H9 (cell line): Measurements from ENCODE around the gene FADS3. TPM values are rescaled to one million over a fixed set of nuclear protein-coding genes. Genes with fewer than 3 reads are reported as not detected.
A peak's percentile ranks its signal among the peaks of the same experiment; 100 is the strongest.

Experiments
- DNase-seq: peaks from one replicate; pipeline ENCODE4 v3.0.0-alpha.2; 2017
- H2AFZ ChIP-seq: one replicate; pipeline ENCODE4 v1.6.1; 2013; ENCODE audit warnings: mild to moderate bottlenecking, low read length, control low read depth, moderate library complexity
- H2AK5ac ChIP-seq: 2 replicates; pipeline ENCODE4 v1.6.1; 2013; ENCODE audit warnings: low read length, control low read depth, mixed read lengths; ENCODE audit not compliant: insufficient read length
- H2BK120ac ChIP-seq: one replicate; pipeline ENCODE4 v1.6.1; 2013; ENCODE audit warnings: low read depth, mild to moderate bottlenecking, low read length, control low read depth, inconsistent platforms; ENCODE audit not compliant: poor library complexity, severe bottlenecking
- H2BK12ac ChIP-seq: 2 replicates; pipeline ENCODE4 v1.6.1; 2013; ENCODE audit warnings: low read length, control low read depth, mixed read lengths, low read depth; ENCODE audit not compliant: insufficient read length
- H2BK15ac ChIP-seq: 2 replicates; pipeline ENCODE4 v1.6.1; 2013; ENCODE audit warnings: low read depth, low read length, control low read depth
- H2BK20ac ChIP-seq: one replicate; pipeline ENCODE4 v1.6.1; 2013; ENCODE audit warnings: low read depth, mild to moderate bottlenecking, low read length, control low read depth, inconsistent platforms; ENCODE audit not compliant: poor library complexity, severe bottlenecking
- H2BK5ac ChIP-seq: 2 replicates; pipeline ENCODE4 v1.6.1; 2013; ENCODE audit warnings: low read length, control low read depth, mixed read lengths; ENCODE audit not compliant: insufficient read length
- H3K14ac ChIP-seq: 2 replicates; pipeline ENCODE4 v1.6.1; 2013; ENCODE audit warnings: low read length, control low read depth; ENCODE audit not compliant: insufficient read depth
- H3K18ac ChIP-seq: 2 replicates; pipeline ENCODE4 v1.6.1; 2013; ENCODE audit warnings: low read depth, mild to moderate bottlenecking, mixed read lengths, low read length, control low read depth; ENCODE audit not compliant: insufficient read length
- H3K23ac ChIP-seq: 2 replicates; pipeline ENCODE4 v1.6.1; 2013; ENCODE audit warnings: low read length, control low read depth, mixed read lengths, low read depth; ENCODE audit not compliant: insufficient read length
- H3K23me2 ChIP-seq: 2 replicates; pipeline ENCODE4 v1.6.1; 2013; ENCODE audit warnings: low read depth, mild to moderate bottlenecking, mixed read lengths, low read length, control low read depth; ENCODE audit not compliant: insufficient read length, poor library complexity, severe bottlenecking
- H3K27ac ChIP-seq: 2 replicates; pipeline ENCODE4 v1.5.1; 2013; ENCODE audit warnings: low read length, control low read depth, mixed read lengths, low read depth; ENCODE audit not compliant: insufficient read length
- H3K27me3 ChIP-seq: 2 replicates; pipeline ENCODE4 v1.6.1; 2013; ENCODE audit warnings: low read length, control low read depth, inconsistent platforms; ENCODE audit not compliant: insufficient read depth
- H3K4ac ChIP-seq: 2 replicates; pipeline ENCODE4 v1.6.1; 2013; ENCODE audit warnings: low read depth, mild to moderate bottlenecking, control low read depth, inconsistent platforms, low read length, moderate library complexity
- H3K4me1 ChIP-seq: 2 replicates; pipeline ENCODE4 v1.6.1; 2013; ENCODE audit warnings: low read length, control low read depth, inconsistent platforms; ENCODE audit not compliant: insufficient read depth
- H3K4me2 ChIP-seq: 2 replicates; pipeline ENCODE4 v1.6.1; 2013; ENCODE audit warnings: low read length, control low read depth, mixed read lengths; ENCODE audit not compliant: insufficient read length, insufficient read depth
- H3K56ac ChIP-seq: 2 replicates; pipeline ENCODE4 v1.6.1; 2013; ENCODE audit warnings: low read depth, mild to moderate bottlenecking, mixed read lengths, low read length, control low read depth; ENCODE audit not compliant: insufficient read length
- H3K79me1 ChIP-seq: 2 replicates; pipeline ENCODE4 v1.6.1; 2013; ENCODE audit warnings: low read depth, mild to moderate bottlenecking, moderate library complexity, low read length, control low read depth, inconsistent platforms; ENCODE audit not compliant: insufficient read depth, poor library complexity, severe bottlenecking
- H3K79me2 ChIP-seq: 2 replicates; pipeline ENCODE4 v1.6.1; 2013; ENCODE audit warnings: low read length, control low read depth, inconsistent platforms; ENCODE audit not compliant: insufficient read depth
- H3K9ac ChIP-seq: 2 replicates; pipeline ENCODE4 v1.6.1; 2013; ENCODE audit warnings: low read length, control low read depth, mixed read lengths; ENCODE audit not compliant: insufficient read length; ENCODE audit errors: extremely low read depth
- H3K9me3 ChIP-seq: one replicate; pipeline ENCODE4 v1.6.1; 2013; ENCODE audit warnings: low read depth, low read length, inconsistent platforms; ENCODE audit not compliant: control insufficient read depth
- H3T11ph ChIP-seq: one replicate; pipeline ENCODE4 v1.6.1; 2013; ENCODE audit warnings: mild to moderate bottlenecking, low read length, control low read depth, inconsistent platforms
- H4K20me1 ChIP-seq: one replicate; pipeline ENCODE4 v1.6.1; 2013; ENCODE audit not compliant: control insufficient read depth, insufficient read length, insufficient read depth
- H4K5ac ChIP-seq: 2 replicates; pipeline ENCODE4 v1.6.1; 2013; ENCODE audit warnings: low read depth, mild to moderate bottlenecking, mixed read lengths, low read length, control low read depth; ENCODE audit not compliant: insufficient read length
- H4K8ac ChIP-seq: replicated peaks from 2 replicates; pipeline ENCODE4 v1.6.1; 2013; ENCODE audit warnings: low read length, control low read depth, mixed read lengths, low read depth; ENCODE audit not compliant: insufficient read length
- H4K91ac ChIP-seq: 2 replicates; pipeline ENCODE4 v1.6.1; 2013; ENCODE audit warnings: low read depth, mild to moderate bottlenecking, moderate library complexity, mixed read lengths, low read length, control low read depth; ENCODE audit not compliant: insufficient read length
- H3K27ac Mint-ChIP-seq, 3 experiments: 2 replicates in 2 of 3; 3 replicates in 1 of 3; pipeline ENCODE4 v1.8.0; 2020 to 2021; ENCODE audit warnings: mixed read lengths in 3 of 3, mild to moderate bottlenecking in 1 of 3, moderate library complexity in 1 of 3
- H3K27me3 Mint-ChIP-seq: 2 replicates; pipeline ENCODE4 v1.8.0; 2021; ENCODE audit warnings: low read depth, mild to moderate bottlenecking, moderate library complexity, mixed read lengths
- H3K36me3 Mint-ChIP-seq, 3 experiments: 2 replicates in 2 of 3; 3 replicates in 1 of 3; pipeline ENCODE4 v1.8.0; 2020 to 2021; ENCODE audit warnings: low read depth in 3 of 3, mixed read lengths in 3 of 3; ENCODE audit not compliant: insufficient read depth in 1 of 3
- H3K4me1 Mint-ChIP-seq, 2 experiments: 2 replicates each; pipeline ENCODE4 v1.8.0; 2020; ENCODE audit warnings: mixed read lengths in 2 of 2
- H3K4me3 Mint-ChIP-seq, 2 experiments: 2 replicates in 1 of 2; 3 replicates in 1 of 2; pipeline ENCODE4 v1.8.0; 2020 to 2021; ENCODE audit warnings: mild to moderate bottlenecking in 2 of 2, mixed read lengths in 2 of 2, moderate library complexity in 1 of 2
- H3K9me3 Mint-ChIP-seq, 2 experiments: 2 replicates in 1 of 2; 3 replicates in 1 of 2; pipeline ENCODE4 v1.8.0; 2020; ENCODE audit warnings: mild to moderate bottlenecking in 2 of 2, mixed read lengths in 2 of 2, moderate library complexity in 1 of 2
- WGBS: extraction: QIAGEN DNeasy Blood & Tissue Kit; methylation state at CpG from one replicate; pipeline ENCODE4 v1.1.7; 2013; ENCODE audit warnings: missing lambda C conversion rate, low lambda C conversion rate, mixed read lengths; ENCODE audit not compliant: insufficient read length; ENCODE audit errors: extremely low coverage; 5-methylcytosine and 5-hydroxymethylcytosine counted together
- total RNA-seq: library from RNA; stranded (reverse); gene quantifications from 2 replicates; pipeline ENCODE4 v1.2.1, GENCODE V29; 2021
- TF ChIP-seq, protein P1 (sequence below): fragments of 200-600 bp; sonication (generic); conservative IDR thresholded peaks from 3 replicates; pipeline ENCODE4 v1.8.0; 2021; ENCODE audit warnings: antibody characterized with exemption, mild to moderate bottlenecking

The FADS3 gene
- total RNA-seq, 1 experiment from 2014 or later = 34.9 TPM

- Histone ChIP-seq H3K4ac (no peak overlapping the region), H3T11ph (no peak overlapping the region), H3K4me1 (no peaks in the 10 kb centered on the region), H4K91ac (no peak overlapping the region), H2AK5ac (no peak overlapping the region), H4K20me1 (no peaks in the 10 kb centered on the region), H2BK15ac (no peak overlapping the region), H3K79me2 (0 out of 2 replicates have a peak, but pooled peaks cover 2% of the 10 kb centered on the region), H4K8ac (no peak overlapping the region), H3K18ac (peak overlapping the region; percentile 21), H2BK5ac (no peak overlapping the region), H2BK120ac (no peak overlapping the region), H3K9me3 (no peaks in the 10 kb centered on the region), H3K27ac (no peak overlapping the region), H2AFZ (no peak overlapping the region), H3K4me2 (peak overlapping the region; percentile 53), H2BK20ac (no peak overlapping the region), H3K27me3 (no peaks in the 10 kb centered on the region), H3K23ac (no peak overlapping the region), H2BK12ac (no peak overlapping the region), H4K5ac (no peak overlapping the region), H3K23me2 (peaks cover 9% of the 10 kb centered on the region), H3K14ac (no peak overlapping the region; the same call in 1 of the 2 replicates), H3K56ac (no peak overlapping the region), H3K9ac (no peak overlapping the region), H3K79me1 (no peaks in the 10 kb centered on the region)
- Mint-ChIP-seq H3K9me3 (0 out of 5 replicates have a peak, but pooled peaks cover 0 to 2% of the 10 kb centered on the region in 2 experiments), H3K27ac (no peak overlapping the region), H3K27me3 (peaks cover 2% of the 10 kb centered on the region), H3K4me3 (peak overlapping the region; percentile 54 to 70), H3K36me3 (peaks cover 0 to 4% (median 0%) of the 10 kb centered on the region in 3 experiments; a peak in 2 of 7 replicates), H3K4me1 (peaks cover 4 to 16% of the 10 kb centered on the region in 2 experiments; a peak in 3 of 4 replicates)
- DNase-seq = no peak
- no CpG with 5 or more reads among the region's 12 CpGs for WGBS
- TF ChIP-seq, protein P1, sequence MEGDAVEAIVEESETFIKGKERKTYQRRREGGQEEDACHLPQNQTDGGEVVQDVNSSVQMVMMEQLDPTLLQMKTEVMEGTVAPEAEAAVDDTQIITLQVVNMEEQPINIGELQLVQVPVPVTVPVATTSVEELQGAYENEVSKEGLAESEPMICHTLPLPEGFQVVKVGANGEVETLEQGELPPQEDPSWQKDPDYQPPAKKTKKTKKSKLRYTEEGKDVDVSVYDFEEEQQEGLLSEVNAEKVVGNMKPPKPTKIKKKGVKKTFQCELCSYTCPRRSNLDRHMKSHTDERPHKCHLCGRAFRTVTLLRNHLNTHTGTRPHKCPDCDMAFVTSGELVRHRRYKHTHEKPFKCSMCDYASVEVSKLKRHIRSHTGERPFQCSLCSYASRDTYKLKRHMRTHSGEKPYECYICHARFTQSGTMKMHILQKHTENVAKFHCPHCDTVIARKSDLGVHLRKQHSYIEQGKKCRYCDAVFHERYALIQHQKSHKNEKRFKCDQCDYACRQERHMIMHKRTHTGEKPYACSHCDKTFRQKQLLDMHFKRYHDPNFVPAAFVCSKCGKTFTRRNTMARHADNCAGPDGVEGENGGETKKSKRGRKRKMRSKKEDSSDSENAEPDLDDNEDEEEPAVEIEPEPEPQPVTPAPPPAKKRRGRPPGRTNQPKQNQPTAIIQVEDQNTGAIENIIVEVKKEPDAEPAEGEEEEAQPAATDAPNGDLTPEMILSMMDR = no peak; the same call in 2 of the 3 replicates
Observed at GRCh38 chr11:61892085-61892370, 683 bp upstream of the FADS3 start.
